GM18520 (cell line): ENCODE results near the gene AOC1.

Experiments used
- ATAC-seq: cut with Tn5 transposase; IDR thresholded peaks from one replicate; pipeline ENCODE4 v1.9.1; 2021; ENCODE audit not compliant: unreplicated experiment

AOC1 gene

DNA sequence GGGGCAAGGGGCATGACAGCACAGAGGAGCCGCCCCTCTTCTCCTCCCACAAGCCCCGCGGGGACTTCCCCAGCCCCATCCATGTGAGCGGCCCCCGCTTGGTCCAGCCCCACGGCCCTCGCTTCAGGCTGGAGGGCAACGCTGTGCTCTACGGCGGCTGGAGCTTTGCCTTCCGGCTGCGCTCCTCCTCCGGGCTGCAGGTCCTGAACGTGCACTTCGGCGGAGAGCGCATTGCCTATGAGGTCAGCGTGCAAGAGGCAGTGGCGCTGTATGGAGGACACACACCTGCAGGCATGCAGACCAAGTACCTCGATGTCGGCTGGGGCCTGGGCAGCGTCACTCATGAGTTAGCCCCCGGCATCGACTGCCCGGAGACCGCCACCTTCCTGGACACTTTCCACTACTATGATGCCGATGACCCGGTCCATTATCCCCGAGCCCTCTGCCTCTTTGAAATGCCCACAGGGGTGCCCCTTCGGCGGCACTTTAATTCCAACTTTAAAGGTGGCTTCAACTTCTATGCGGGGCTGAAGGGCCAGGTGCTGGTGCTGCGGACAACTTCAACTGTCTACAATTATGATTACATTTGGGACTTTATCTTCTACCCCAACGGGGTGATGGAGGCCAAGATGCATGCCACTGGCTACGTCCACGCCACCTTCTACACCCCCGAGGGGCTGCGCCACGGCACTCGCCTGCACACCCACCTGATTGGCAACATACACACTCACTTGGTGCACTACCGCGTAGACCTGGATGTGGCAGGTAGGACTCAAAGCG, 5.1 kb downstream of the AOC1 start:
- no peak for ATAC-seq

DNA sequence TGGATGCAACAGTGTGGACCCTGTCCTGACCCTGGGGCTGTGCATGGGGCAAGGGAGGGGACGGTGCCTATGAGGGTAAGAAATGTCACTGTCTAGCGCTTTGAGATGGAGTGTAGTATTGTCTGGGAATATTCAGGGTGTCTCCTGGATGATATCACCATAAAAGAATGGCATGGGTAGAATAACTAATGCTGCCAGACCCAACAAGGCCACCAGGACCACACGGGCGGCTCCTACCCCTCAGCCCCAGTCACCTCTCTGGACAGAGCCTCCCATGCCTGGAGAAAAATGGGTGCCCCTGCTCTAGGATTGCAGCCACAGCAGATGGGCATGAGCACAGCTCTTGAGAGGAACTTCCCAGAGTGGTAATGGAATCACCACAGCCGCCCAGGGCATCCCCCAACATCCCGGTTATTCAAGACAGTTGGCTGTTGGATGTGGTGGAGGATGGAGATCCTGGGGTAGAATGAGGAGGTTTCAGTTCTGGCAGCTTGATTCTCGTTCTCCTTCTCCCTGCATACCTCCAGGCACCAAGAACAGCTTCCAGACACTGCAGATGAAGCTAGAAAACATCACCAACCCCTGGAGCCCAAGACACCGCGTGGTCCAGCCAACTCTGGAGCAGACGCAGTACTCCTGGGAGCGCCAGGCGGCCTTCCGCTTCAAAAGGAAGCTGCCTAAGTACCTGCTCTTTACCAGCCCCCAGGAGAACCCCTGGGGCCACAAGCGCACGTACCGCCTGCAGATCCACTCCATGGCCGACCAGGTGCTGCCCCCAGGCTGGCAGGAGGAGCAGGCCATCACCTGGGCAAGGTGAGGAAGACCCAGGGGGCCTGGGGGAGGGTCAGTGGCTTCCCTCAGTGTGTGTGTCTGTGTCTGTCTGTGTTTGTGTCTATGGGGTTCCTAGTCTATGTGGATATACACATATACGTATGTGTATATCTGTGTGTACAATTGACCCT, 6.2 kb downstream of the AOC1 start:
- no peak for ATAC-seq

DNA sequence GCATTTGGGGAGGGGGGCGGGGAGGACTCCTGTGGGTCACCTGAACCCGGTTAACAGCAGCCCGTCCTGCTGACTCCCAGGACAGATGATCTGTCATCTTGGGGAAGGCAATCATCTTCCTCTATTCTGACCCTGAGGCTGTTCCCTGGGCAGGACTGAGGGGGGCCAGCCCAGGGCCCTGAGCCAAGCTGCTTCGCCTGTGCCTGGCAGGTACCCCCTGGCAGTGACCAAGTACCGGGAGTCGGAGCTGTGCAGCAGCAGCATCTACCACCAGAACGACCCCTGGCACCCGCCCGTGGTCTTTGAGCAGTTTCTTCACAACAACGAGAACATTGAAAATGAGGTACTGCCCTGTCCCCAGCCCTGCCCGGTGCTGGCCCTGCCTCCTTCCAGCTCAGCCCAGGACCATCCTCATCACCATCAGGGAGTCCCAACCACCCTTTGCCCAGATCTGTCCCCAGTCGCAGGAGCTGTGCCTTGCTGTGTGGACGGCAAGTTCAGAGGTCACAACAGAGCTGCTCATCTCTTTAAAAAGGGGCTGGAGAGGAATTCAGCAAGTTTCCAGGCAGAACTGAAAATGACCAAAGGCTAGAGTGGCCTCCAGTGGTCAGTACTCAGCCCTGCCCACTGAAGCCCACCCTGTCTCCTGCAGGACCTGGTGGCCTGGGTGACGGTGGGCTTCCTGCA, 8.1 kb downstream of the AOC1 start:
- no peak for ATAC-seq

DNA sequence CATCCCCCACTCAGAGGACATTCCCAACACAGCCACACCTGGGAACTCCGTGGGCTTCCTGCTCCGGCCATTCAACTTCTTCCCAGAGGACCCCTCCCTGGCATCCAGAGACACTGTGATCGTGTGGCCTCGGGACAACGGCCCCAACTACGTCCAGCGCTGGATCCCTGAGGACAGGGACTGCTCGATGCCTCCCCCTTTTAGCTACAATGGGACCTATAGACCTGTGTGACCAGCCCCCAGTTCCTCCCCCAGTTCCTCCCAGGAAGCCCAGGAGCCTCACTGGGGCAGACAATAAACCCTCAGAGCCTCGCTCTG, 8.6 kb downstream of the AOC1 start:
- ATAC-seq, result no peak

DNA sequence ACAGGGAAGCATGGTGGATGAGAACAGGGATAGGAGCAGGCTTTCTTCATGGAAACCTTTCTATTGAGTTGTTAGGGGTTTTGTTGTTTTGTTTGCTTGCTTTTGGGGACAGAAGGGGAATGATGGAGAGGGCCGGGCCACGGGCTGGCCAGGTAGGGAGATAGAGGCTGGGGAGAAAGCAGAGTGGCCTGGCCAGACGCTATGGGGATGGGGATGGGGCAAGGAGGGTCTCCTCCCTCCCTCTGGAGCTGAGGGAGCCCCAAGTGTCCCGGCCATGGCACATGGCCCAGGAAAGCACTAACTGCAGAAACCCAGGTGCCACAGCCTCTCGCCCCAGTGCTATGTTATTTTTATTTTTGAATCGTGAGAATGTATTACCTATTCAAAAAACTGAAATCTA, 10.0 kb downstream of the AOC1 start:
- no peak for ATAC-seq

DNA sequence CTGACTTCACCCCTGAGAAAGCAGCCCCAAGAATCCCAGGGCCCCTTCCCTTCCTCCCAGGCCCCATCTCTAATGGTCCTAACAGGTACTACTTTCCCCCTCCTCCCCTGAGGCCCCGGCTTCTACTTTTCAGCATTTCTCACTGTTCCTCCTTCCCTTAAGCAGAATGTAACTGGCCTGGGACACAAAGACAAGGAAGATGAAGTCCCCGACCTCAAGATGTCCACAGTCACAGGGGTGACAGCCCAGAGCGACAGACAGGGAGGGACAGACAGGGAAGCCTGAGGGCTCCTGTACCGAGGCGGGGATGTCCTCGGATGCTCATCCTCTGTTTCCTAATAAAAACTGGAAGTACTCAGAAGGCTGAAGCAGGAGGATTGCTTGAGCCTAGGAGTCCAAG, 11.6 kb downstream of the AOC1 start:
- ATAC-seq, result no peak

- ATAC-seq, result no peak
These were observed 14.7 kb downstream of the AOC1 start for GRCh38 chr7:150866932-150867564.

- peak; percentile 65 for ATAC-seq
These were observed 15.3 kb downstream of the AOC1 start for GRCh38 chr7:150867605-150868004.

DNA sequence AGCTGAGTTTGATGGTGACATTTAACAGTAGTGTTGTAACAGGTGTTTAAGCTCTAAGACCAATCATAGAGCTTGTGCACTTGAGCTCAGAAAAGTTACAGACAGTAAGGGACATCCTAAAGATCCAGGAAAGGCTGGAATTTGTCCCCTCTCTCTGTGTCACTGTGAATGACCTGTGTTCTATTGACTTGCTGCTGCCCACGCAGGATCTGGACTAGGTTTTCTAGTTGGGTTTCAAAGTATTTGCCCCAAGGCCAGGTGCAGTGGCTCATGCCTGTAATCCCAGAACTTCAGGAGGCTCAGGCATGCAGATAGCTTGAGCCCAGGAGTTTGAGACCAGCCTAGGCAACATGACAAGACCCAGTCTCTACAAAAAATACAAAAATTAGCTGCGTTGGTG, 17.1 kb downstream of the AOC1 start:
- no peak for ATAC-seq

GRCh38 chr7:150871601-150872000, 19.3 kb downstream of the AOC1 start:
- no peak for ATAC-seq

DNA sequence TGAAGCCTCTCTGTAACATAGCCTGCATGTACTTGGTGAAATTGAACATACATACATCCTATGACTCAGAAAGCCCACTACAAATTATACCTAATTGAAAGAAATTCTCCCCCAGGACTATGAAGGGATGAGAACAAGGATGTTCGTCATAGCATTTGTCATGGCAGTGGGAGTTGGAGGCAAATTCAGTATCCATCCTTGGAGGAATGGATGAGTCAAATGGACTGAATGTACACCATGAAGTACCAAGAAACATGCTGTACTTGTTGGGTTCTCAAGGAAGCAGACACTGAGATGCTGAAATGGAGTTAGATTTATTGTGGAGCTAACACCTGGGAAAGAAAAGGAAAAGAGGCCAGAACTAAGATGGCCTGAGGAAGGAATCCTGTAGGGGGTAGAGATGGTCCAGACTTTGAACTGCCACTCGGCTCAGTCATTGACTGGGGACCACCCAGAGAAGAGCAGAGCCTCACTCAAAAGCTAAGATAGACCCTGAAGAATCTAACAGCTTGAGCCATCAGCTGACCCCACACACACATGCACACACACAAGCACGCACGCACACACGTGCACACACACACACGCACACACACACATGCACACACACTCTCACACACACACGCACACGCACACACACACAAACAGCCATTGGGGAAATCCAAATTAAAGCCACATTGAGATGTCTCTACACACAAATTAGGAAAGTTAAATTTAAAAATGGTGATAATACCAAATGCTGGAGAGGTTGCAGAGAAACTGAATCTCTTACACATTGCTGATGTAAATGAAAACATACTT, 22.3 kb downstream of the AOC1 start:
- no peak for ATAC-seq

DNA sequence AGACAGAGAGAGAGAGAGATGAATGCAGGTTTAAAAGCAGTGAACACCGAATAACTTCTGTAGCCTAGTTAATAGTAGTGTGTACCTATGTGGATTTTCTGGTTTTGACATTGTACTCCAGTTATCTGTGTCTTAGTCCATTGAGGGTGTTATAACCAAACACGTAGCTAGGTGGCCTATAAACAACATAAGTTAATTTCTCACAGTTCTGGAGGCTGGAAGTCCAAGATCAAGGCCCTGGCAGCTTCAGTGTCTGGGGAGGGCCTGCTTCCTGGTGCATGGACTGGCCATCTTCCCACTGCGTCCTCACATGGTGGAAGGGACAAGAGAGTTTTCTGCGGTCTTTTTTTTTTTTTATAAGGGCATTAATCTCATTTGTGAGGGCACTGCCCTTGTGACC, 23.5 kb downstream of the AOC1 start:
- ATAC-seq, result no peak

- no peak for ATAC-seq
These were observed 24.7 kb downstream of the AOC1 start for GRCh38 chr7:150876817-150877526.

GRCh38 chr7:150877536-150877935, 25.2 kb downstream of the AOC1 start:
- no peak for ATAC-seq

DNA sequence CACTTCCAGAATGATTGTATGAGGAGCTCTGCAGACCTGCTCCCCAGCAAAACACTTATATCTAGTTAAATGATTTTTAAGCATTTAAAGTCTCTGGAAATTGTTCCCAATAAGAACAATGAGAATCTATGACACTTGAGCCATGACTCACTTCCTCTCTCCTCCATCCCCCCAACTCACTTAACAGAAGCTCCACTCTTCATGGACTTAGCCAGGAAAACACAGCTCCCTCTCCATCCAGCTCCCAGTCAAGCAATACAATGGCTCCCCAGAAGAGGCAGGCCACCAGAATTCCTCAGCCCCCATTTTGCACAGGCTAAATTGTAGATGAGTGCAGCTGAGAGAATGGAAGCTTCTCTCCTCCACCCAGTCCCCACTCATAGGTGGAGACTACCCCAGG, 27.0 kb downstream of the AOC1 start:
- no peak for ATAC-seq

- ATAC-seq, result no peak
These were observed 28.9 kb downstream of the AOC1 start for GRCh38 chr7:150881189-150881588.

- no peak for ATAC-seq
These were observed 38.7 kb downstream of the AOC1 start for GRCh38 chr7:150890853-150891584.

GRCh38 chr7:150891740-150892139, 39.4 kb downstream of the AOC1 start:
- ATAC-seq, result no peak

GRCh38 chr7:150895809-150896208, 43.5 kb downstream of the AOC1 start:
- no peak for ATAC-seq
